Measurements from ENCODE around the gene CRB1. TPM values are rescaled to one million over a fixed set of nuclear protein-coding genes. Genes with fewer than 3 reads are reported as not detected.

CRB1 gene
- total RNA-seq, 3 donors from 2014 or later (not counting 1 experiment from before 2014, with no cell fraction given), result 0.36 to 0.83 TPM; not detected in 1

DNA sequence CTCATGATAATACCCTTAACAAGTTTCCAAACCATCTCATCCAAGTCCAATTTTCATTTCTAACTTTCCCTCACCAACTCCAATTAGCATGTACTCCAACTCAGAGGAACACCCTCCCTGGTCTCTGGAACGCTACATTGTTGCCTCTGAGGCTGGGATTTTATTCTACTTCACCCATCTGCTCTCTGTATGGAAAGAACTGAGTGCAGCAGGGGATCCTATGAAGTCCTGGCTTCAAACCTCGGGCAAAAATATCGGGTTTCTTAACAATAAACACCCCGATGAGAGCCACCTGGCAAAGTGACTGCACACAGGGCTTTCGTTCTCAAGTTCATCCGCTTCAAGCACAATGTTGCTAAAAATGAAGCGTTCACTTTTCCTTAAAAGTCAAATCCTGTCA, 99.6 kb downstream of the CRB1 start:
- Mint-ChIP-seq H3K4me3 (no peak overlapping the region), H3K36me3 (no peaks in the 10 kb centered on the region), H3K9me3 (no peaks in the 10 kb centered on the region), H3K4me1 (no peaks in the 10 kb centered on the region), H3K27me3 (ENCODE audit: low read depth in 2 of 2) (peaks cover 3 to 19% of the 10 kb centered on the region in 2 donors), H3K27ac (no peak overlapping the region)
- H3K9me3 ChIP-seq (ENCODE audit: control insufficient read depth, insufficient read depth, low read length), result no peaks in the 10 kb centered on the region
- TF ChIP-seq, protein P1, sequence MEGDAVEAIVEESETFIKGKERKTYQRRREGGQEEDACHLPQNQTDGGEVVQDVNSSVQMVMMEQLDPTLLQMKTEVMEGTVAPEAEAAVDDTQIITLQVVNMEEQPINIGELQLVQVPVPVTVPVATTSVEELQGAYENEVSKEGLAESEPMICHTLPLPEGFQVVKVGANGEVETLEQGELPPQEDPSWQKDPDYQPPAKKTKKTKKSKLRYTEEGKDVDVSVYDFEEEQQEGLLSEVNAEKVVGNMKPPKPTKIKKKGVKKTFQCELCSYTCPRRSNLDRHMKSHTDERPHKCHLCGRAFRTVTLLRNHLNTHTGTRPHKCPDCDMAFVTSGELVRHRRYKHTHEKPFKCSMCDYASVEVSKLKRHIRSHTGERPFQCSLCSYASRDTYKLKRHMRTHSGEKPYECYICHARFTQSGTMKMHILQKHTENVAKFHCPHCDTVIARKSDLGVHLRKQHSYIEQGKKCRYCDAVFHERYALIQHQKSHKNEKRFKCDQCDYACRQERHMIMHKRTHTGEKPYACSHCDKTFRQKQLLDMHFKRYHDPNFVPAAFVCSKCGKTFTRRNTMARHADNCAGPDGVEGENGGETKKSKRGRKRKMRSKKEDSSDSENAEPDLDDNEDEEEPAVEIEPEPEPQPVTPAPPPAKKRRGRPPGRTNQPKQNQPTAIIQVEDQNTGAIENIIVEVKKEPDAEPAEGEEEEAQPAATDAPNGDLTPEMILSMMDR (IDR thresholded peaks at IDR 0.05), result no peak
- no peak overlapping the region for H3K4me3 ChIP-seq (ENCODE audit: low read length)
- intact Hi-C loops (cut with micrococcal nuclease), result no loop called here
- DNase-seq, result no peak
- no peak overlapping the region for H3K27ac ChIP-seq (ENCODE audit: low read length)
- no peaks in the 10 kb centered on the region for H3K27me3 ChIP-seq (ENCODE audit: control insufficient read depth, insufficient read depth, low read length)
- ATAC-seq, result no peak
- WGBS (ENCODE audit: insufficient coverage), result 92% methylated on average over 7 of the region's 7 CpGs
- H3K4me1 ChIP-seq (ENCODE audit: control insufficient read depth, insufficient read depth, low read length), result no peaks in the 10 kb centered on the region
- no peaks in the 10 kb centered on the region for H3K36me3 ChIP-seq (ENCODE audit: control insufficient read depth, insufficient read depth, low read length)

DNA sequence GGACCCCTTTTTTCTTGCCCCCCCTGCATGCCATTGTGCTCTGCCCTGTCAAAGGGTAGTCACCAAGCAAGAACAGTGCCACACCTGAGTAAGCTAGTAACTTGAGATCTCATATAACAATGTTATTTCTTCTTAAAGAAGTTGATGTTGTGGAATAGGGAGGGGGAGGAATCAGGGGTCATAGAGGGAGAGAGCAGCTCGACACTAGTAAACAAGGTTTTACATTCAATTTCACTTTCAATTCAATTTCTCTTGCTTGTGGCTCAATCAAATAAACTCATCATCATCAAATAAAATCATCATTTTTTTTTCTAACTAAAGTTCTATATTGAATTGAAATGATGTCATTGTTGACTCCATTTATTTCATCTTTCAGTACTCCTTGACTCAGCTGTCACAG, 106.4 kb downstream of the CRB1 start:
- no peaks in the 10 kb centered on the region for H3K36me3 ChIP-seq (ENCODE audit: control insufficient read depth, insufficient read depth, low read length)
- H3K4me3 ChIP-seq (ENCODE audit: low read length), result no peak overlapping the region
- no peak for ATAC-seq
- Mint-ChIP-seq H3K27ac (no peak overlapping the region), H3K9me3 (no peaks in the 10 kb centered on the region), H3K27me3 (ENCODE audit: low read depth in 2 of 2) (peaks cover under 1 to 5% of the 10 kb centered on the region in 2 donors), H3K4me1 (no peaks in the 10 kb centered on the region), H3K4me3 (no peak overlapping the region), H3K36me3 (no peaks in the 10 kb centered on the region)
- WGBS (ENCODE audit: insufficient coverage), result no CpG with 5 or more reads among the region's 1 CpG
- TF ChIP-seq, protein P1 (IDR thresholded peaks at IDR 0.05), result no peak
- intact Hi-C loops (cut with micrococcal nuclease), result no loop called here
- DNase-seq, result no peak
- no peaks in the 10 kb centered on the region for H3K27me3 ChIP-seq (ENCODE audit: control insufficient read depth, insufficient read depth, low read length)
- H3K27ac ChIP-seq (ENCODE audit: low read length), result no peak overlapping the region
- H3K4me1 ChIP-seq (ENCODE audit: control insufficient read depth, insufficient read depth, low read length), result no peaks in the 10 kb centered on the region
- H3K9me3 ChIP-seq (ENCODE audit: control insufficient read depth, insufficient read depth, low read length), result no peaks in the 10 kb centered on the region

DNA sequence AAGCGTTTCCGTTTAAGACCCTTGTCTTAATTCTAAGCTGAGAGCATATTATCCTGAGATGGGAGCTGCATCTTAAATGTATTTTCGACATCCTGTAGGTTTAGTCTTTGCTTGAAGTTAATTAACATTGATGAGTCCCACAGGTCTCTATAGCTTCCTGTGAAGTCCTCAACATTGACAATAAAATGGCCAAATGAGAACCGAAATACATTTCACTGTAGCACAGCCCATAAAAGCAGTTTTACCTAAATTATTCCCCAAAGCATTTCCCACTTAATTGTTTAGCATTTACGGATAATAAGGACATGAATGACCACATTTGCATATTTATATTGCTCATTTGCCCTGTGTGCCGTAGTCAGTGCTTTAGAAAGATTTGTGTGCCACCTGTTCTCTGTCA, 116.4 kb downstream of the CRB1 start:
- Histone ChIP-seq H3K4me3 (ENCODE audit: low read length) (no peak overlapping the region), H3K9me3 (ENCODE audit: control insufficient read depth, insufficient read depth, low read length) (no peaks in the 10 kb centered on the region), H3K27ac (ENCODE audit: low read length) (no peak overlapping the region), H3K27me3 (ENCODE audit: control insufficient read depth, insufficient read depth, low read length) (peaks cover 4% of the 10 kb centered on the region), H3K36me3 (ENCODE audit: control insufficient read depth, insufficient read depth, low read length) (no peaks in the 10 kb centered on the region), H3K4me1 (ENCODE audit: control insufficient read depth, insufficient read depth, low read length) (no peaks in the 10 kb centered on the region)
- Mint-ChIP-seq H3K9me3 (no peaks in the 10 kb centered on the region), H3K27me3 (ENCODE audit: low read depth in 2 of 2) (peaks cover 5 to 40% of the 10 kb centered on the region in 2 donors), H3K27ac (no peak overlapping the region), H3K4me3 (no peak overlapping the region), H3K36me3 (no peaks in the 10 kb centered on the region), H3K4me1 (no peaks in the 10 kb centered on the region)
- TF ChIP-seq, protein P1 (IDR thresholded peaks at IDR 0.05), result no peak
- no peak for ATAC-seq
- no peak for DNase-seq
- WGBS (ENCODE audit: insufficient coverage), result 89% methylated on average over 6 of the region's 6 CpGs
- intact Hi-C loops (cut with micrococcal nuclease), result no loop called here

DNA sequence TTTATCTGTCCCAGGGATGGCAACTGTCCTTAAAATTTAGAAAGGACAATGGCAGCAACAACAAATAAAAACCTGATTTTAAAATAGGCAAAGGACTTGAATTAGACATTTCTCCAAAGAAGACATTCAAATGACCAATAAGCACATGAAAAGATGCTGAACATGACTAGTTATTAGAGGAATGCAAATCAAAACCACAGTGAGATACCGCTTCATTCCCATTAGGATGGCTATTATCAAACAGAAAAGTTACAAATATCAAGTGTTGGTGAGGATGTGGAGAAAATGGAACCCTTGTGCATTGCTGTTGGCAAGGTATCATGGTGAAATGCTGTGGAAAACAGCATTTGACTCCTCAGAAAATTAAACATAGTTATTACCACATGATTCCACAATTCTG, 120.7 kb downstream of the CRB1 start:
- Histone ChIP-seq H3K27ac (ENCODE audit: low read length) (no peak overlapping the region), H3K4me1 (ENCODE audit: control insufficient read depth, insufficient read depth, low read length) (no peaks in the 10 kb centered on the region), H3K27me3 (ENCODE audit: control insufficient read depth, insufficient read depth, low read length) (peaks cover 4% of the 10 kb centered on the region), H3K36me3 (ENCODE audit: control insufficient read depth, insufficient read depth, low read length) (no peaks in the 10 kb centered on the region), H3K4me3 (ENCODE audit: low read length) (no peak overlapping the region), H3K9me3 (ENCODE audit: control insufficient read depth, insufficient read depth, low read length) (no peaks in the 10 kb centered on the region)
- Mint-ChIP-seq H3K27ac (no peak overlapping the region), H3K4me3 (no peak overlapping the region), H3K9me3 (no peaks in the 10 kb centered on the region), H3K27me3 (ENCODE audit: low read depth in 2 of 2) (peaks cover 5 to 34% of the 10 kb centered on the region in 2 donors), H3K36me3 (no peaks in the 10 kb centered on the region), H3K4me1 (peaks cover 13 to 14% of the 10 kb centered on the region in 2 donors)
- ATAC-seq (no peak), DNase-seq (no peak)
- WGBS (ENCODE audit: insufficient coverage), result no CpG with 5 or more reads among the region's 1 CpG
- TF ChIP-seq, protein P1 (IDR thresholded peaks at IDR 0.05), result no peak
- intact Hi-C loops (cut with micrococcal nuclease), result no loop called here

All from natural killer cell (primary cell).